NCI-H1048 (cell line): Measurements from ENCODE around the gene LRRC4B.

ENCODE experiments used
- DNase-seq: peaks from one replicate; lab custom pipeline; 2025; lab: John Stamatoyannopoulos, UW

LRRC4B gene

GRCh38 chr19:50573741-50574461, 5.7 kb upstream of the LRRC4B start:
- no peak for DNase-seq

- DNase-seq, result no peak
Observed at GRCh38 chr19:50570997-50571396, 2.8 kb upstream of the LRRC4B start.

- DNase-seq, result no peak
Observed at GRCh38 chr19:50569938-50570540, 1.8 kb upstream of the LRRC4B start.

GRCh38 chr19:50568728-50569698, 778 bp upstream of the LRRC4B start:
- DNase-seq, result no peak

- DNase-seq, result no peak
Observed at GRCh38 chr19:50567052-50567841, 988 bp downstream of the LRRC4B start.

- no peak for DNase-seq
Observed at GRCh38 chr19:50565984-50566903, 2.0 kb downstream of the LRRC4B start.

- DNase-seq, result no peak
Observed at GRCh38 chr19:50564229-50565105, 3.8 kb downstream of the LRRC4B start.

- no peak for DNase-seq
Observed at GRCh38 chr19:50563597-50563996, 4.6 kb downstream of the LRRC4B start.

- DNase-seq, result no peak
Observed at GRCh38 chr19:50562996-50563395, 5.2 kb downstream of the LRRC4B start.

- no peak for DNase-seq
Observed at GRCh38 chr19:50562329-50562728, 5.9 kb downstream of the LRRC4B start.

- no peak for DNase-seq
Observed at GRCh38 chr19:50559636-50560035, 8.6 kb downstream of the LRRC4B start.

- DNase-seq, result no peak
Observed at GRCh38 chr19:50558449-50558848, 9.8 kb downstream of the LRRC4B start.

- DNase-seq, result no peak
Observed at GRCh38 chr19:50558039-50558438, 10.2 kb downstream of the LRRC4B start.

GRCh38 chr19:50557009-50557613, 11.1 kb downstream of the LRRC4B start:
- no peak for DNase-seq

GRCh38 chr19:50556282-50557008, 11.8 kb downstream of the LRRC4B start:
- peak; percentile 21 for DNase-seq

GRCh38 chr19:50555450-50556281, 12.6 kb downstream of the LRRC4B start:
- no peak for DNase-seq

- DNase-seq, result no peak
Observed at GRCh38 chr19:50555033-50555432, 13.2 kb downstream of the LRRC4B start.

- no peak for DNase-seq
Observed at GRCh38 chr19:50554212-50554611, 14.0 kb downstream of the LRRC4B start.
